Lung (tissue), 12 donors: ENCODE results near the gene LRP1B. TPM values are rescaled to one million over a fixed set of nuclear protein-coding genes. Genes with fewer than 3 reads are reported as not detected.

ENCODE experiments used
- ATAC-seq: fragments of 200-7000 bp; cut with Tn5 transposase; one replicate; pipeline ENCODE4 v1.9.1; 2020; ENCODE audit warnings: moderate number of reproducible peaks; ENCODE audit not compliant: insufficient read depth, low FRiP score
- DNase-seq, 3 donors: peaks; one replicate each; pipeline ENCODE4 v3.0.0-alpha.2; 2013 to 2017
- H3K27ac ChIP-seq, 2 donors: one replicate each; pipeline ENCODE4 v1.5.1; 2013; ENCODE audit warnings: mild to moderate bottlenecking in 2 of 2, moderate library complexity in 2 of 2, control low read depth in 1 of 2, inconsistent platforms in 1 of 2, low read depth in 1 of 2, low read length in 1 of 2
- H3K27me3 ChIP-seq, 3 donors: one replicate each; pipeline ENCODE4 v1.5.1; 2013; ENCODE audit warnings: low read length in 2 of 3; ENCODE audit not compliant: control insufficient read depth in 3 of 3, insufficient read depth in 3 of 3
- H3K36me3 ChIP-seq, 4 donors: one replicate each; pipeline ENCODE4 v1.5.1; 2013; ENCODE audit warnings: low read length in 4 of 4, mild to moderate bottlenecking in 1 of 4, moderate library complexity in 1 of 4; ENCODE audit not compliant: control insufficient read depth in 4 of 4, insufficient read depth in 4 of 4
- H3K4me1 ChIP-seq, 5 donors: one replicate each; pipeline ENCODE4 v1.5.1; 2013; ENCODE audit warnings: low read length in 5 of 5, mild to moderate bottlenecking in 2 of 5, moderate library complexity in 1 of 5; ENCODE audit not compliant: control insufficient read depth in 5 of 5, insufficient read depth in 5 of 5
- H3K4me3 ChIP-seq: one replicate; pipeline ENCODE4 v1.5.1; 2013; ENCODE audit warnings: mild to moderate bottlenecking, control low read depth, moderate library complexity
- H3K9ac ChIP-seq, 2 donors: one replicate each; pipeline ENCODE4 v1.5.1; 2013; ENCODE audit warnings: low read length in 2 of 2, control low read depth in 1 of 2; ENCODE audit not compliant: insufficient read depth in 1 of 2
- H3K9me3 ChIP-seq, 4 donors: one replicate each; pipeline ENCODE4 v1.5.1; 2013; ENCODE audit warnings: low read length in 3 of 4, mild to moderate bottlenecking in 1 of 4, moderate library complexity in 1 of 4; ENCODE audit not compliant: control insufficient read depth in 4 of 4, insufficient read depth in 3 of 4
- WGBS, 2 donors: extraction: QIAGEN DNeasy Blood & Tissue Kit; methylation state at CpG; one replicate each; pipeline ENCODE4 v1.1.7; 2013; 5-methylcytosine and 5-hydroxymethylcytosine counted together
- polyA plus RNA-seq, 2 donors: library from polyadenylated mRNA; stranded (reverse); fragments of 200-250 nt; gene quantifications; one replicate each; pipeline ENCODE4 v1.2.1, GENCODE V29; 2013
- total RNA-seq, 2 donors: library from RNA; depleted of rRNA in 1 of 2; stranded (reverse); fragments of >200 nt in 1 of 2; gene quantifications; one replicate each; pipeline ENCODE4 v1.2.1, GENCODE V29; 2014 to 2021
- TF ChIP-seq, protein P1 (sequence below): IDR thresholded peaks from 2 replicates; pipeline ENCODE4 v1.5.1; 2012; ENCODE audit warnings: mild to moderate bottlenecking; ENCODE audit errors: control extremely low read depth, extremely low read depth
- donor health status: control.
- donor health status: control.
- donor health status: Bipolar disorder and iron deficiency.
- donor health status: healthy.
- donor health status: DM: yes; HTN: yes; CAD: no.

LRP1B gene
- total and polyA plus RNA-seq, 4 donors = 0.01 to 6.5 (median 0.16) TPM

DNA sequence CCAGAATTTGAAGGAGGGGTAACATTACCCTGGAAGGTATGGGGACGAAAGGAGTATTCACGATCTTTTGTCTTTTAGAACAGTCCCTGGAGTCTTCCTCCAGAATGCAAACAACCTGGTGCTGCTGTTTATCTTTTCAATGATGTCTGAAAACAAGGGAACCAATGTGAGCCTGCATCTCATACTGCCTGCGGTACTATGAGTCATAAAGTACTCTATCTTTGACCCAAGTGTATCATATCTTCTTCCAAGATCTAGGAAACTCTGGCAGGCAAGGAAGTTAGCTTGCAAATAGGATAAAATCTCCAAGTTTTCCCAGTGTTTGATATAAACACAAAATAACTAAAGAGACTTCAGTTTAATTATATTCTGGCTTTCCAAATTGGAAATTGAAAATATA is 968.5 kb downstream of the LRP1B start:
- no peak overlapping the region for H3K9ac ChIP-seq
- H3K9me3 ChIP-seq = no peaks in the 10 kb centered on the region
- H3K4me3 ChIP-seq = no peak overlapping the region
- no peaks in the 10 kb centered on the region for H3K27me3 ChIP-seq
- TF ChIP-seq, protein P1, sequence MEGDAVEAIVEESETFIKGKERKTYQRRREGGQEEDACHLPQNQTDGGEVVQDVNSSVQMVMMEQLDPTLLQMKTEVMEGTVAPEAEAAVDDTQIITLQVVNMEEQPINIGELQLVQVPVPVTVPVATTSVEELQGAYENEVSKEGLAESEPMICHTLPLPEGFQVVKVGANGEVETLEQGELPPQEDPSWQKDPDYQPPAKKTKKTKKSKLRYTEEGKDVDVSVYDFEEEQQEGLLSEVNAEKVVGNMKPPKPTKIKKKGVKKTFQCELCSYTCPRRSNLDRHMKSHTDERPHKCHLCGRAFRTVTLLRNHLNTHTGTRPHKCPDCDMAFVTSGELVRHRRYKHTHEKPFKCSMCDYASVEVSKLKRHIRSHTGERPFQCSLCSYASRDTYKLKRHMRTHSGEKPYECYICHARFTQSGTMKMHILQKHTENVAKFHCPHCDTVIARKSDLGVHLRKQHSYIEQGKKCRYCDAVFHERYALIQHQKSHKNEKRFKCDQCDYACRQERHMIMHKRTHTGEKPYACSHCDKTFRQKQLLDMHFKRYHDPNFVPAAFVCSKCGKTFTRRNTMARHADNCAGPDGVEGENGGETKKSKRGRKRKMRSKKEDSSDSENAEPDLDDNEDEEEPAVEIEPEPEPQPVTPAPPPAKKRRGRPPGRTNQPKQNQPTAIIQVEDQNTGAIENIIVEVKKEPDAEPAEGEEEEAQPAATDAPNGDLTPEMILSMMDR = no peak
- ATAC-seq = no peak
- H3K36me3 ChIP-seq = no peaks in the 10 kb centered on the region
- no peak for DNase-seq
- H3K4me1 ChIP-seq = no peaks in the 10 kb centered on the region
- WGBS, 2 donors = 54 to 60% methylated on average over 3 of the region's 3 CpGs
- no peak overlapping the region for H3K27ac ChIP-seq

DNA sequence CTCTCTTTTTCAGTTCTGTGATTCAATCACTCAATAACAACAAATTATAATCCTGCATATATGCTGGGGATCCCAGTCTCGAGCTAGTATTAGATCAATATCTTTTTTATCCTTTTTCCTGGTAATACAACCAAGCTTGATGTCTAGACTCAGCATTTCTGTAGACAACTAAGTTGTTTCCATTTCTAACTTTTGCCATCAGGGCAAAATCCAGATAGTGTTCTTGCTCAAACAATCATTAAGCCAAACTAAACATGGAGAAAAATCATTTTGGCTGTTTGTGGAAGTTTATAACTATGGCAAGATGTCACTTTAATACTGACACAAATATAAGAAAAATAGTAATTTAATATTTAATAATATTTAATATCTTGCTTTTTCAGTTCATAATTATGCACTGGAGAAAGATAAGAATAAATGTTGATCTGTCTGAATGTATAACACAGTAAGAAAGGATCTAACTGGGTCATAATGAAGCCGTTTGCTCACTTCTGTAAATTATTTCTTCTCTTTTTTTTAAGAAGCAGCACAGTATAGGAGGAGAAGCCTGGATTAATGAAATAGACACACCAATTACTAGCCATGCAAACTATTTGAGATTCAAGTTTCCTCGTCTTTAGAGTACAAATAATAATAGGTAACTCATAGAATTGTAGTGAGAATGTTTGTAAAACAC is 979.1 kb downstream of the LRP1B start:
- TF ChIP-seq, protein P1 = no peak
- H3K9me3 ChIP-seq = no peaks in the 10 kb centered on the region
- no peaks in the 10 kb centered on the region for H3K4me1 ChIP-seq
- ATAC-seq (no peak), DNase-seq (no peak)
- H3K4me3 ChIP-seq = no peak overlapping the region
- no peaks in the 10 kb centered on the region for H3K27me3 ChIP-seq
- no peaks in the 10 kb centered on the region for H3K36me3 ChIP-seq
- WGBS, 2 donors = 43 to 70% methylated on average over 3 of the region's 3 CpGs
- no peak overlapping the region for H3K27ac ChIP-seq
- no peak overlapping the region for H3K9ac ChIP-seq

DNA sequence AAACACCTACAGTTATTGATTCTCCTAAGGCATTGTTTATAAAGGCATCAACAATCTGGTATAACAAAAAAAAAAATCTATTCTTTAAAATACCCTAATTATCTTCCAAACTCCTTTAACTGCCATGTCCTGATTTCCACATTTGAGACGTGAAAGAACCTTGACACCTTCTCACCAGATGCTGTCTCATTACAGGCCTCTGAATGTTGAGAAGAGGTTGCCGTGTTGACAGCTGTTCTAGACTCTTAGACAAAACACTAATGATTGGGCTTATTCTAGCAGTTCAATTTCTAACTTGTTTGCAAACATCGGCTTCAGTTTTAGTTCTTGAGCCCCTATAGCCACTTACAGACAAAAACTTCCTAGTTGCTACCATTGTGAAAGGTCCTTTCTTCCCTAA is 988.8 kb downstream of the LRP1B start:
- no peak overlapping the region for H3K27ac ChIP-seq
- ATAC-seq (no peak), DNase-seq (no peak)
- WGBS, 2 donors = 87 to 94% methylated on average over 3 of the region's 3 CpGs
- H3K9me3 ChIP-seq = no peaks in the 10 kb centered on the region
- H3K36me3 ChIP-seq = no peaks in the 10 kb centered on the region
- H3K4me3 ChIP-seq = no peak overlapping the region
- no peaks in the 10 kb centered on the region for H3K27me3 ChIP-seq
- H3K9ac ChIP-seq = no peak overlapping the region
- TF ChIP-seq, protein P1 = no peak
- no peaks in the 10 kb centered on the region for H3K4me1 ChIP-seq

DNA sequence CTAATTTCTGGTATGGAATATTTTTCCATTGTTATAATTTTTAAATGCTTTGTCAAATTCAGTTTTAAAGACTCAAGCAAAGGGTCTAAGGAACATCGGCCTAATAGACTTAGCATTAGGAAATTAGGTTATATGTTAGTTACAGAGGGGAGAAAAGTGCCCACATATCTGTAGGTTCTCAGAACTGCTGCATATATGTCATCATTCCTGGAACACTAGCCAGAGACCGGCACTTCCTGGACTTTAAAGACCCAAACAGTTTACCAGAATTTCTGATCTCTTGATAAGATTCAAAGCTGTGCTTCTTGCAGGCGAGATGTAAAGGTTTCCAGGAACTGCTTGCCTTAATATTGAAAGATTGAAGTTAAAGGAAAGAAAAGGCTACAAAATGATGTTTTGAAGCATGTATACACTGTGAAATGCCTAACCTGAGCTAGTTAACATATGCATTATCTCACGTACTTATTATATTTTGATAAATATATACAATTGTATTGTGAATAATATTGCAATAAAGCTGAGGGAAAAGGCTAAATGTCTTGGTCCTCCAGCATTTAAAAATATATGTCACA is 993.6 kb downstream of the LRP1B start:
- ATAC-seq (no peak), DNase-seq (peak in 1 of 3 donors; percentile 1)
- no peaks in the 10 kb centered on the region for H3K27me3 ChIP-seq
- H3K27ac ChIP-seq = no peak overlapping the region
- H3K9me3 ChIP-seq = no peaks in the 10 kb centered on the region
- no peaks in the 10 kb centered on the region for H3K36me3 ChIP-seq
- H3K4me1 ChIP-seq = no peaks in the 10 kb centered on the region
- H3K4me3 ChIP-seq = no peak overlapping the region
- WGBS, 2 donors = 50 to 53% methylated on average over 4 of the region's 4 CpGs
- H3K9ac ChIP-seq = no peak overlapping the region
- TF ChIP-seq, protein P1 = no peak
